Activated CD4-positive, alpha-beta memory T cell treated with anti-CD3 and anti-CD28 coated beads for 36 hours (primary cell): Measurements from ENCODE around the gene OR5D14. TPM values are rescaled to one million over a fixed set of nuclear protein-coding genes. Genes with fewer than 3 reads are reported as not detected.

Experiments used
- CTCF ChIA-PET: fragments of 350-600 bp; sonication (Branson Sonifier 250); formaldehyde crosslinking; loops from one replicate; lab custom pipeline; 2021; ENCODE audit warnings: antibody characterized with exemption, inconsistent platforms; lab: Charles Lee
- POLR2A ChIA-PET: fragments of 350-600 bp; sonication (Branson Sonifier 250); formaldehyde crosslinking; loops from one replicate; lab custom pipeline; 2021; ENCODE audit warnings: antibody characterized with exemption; lab: Charles Lee
- DNase-seq: peaks from one replicate; pipeline ENCODE4 v3.0.0-alpha.2; 2020
- H3K27ac Mint-ChIP-seq: one replicate; pipeline ENCODE4 v1.8.0; 2021; ENCODE audit warnings: mixed read lengths
- H3K27me3 Mint-ChIP-seq: one replicate; pipeline ENCODE4 v1.8.0; 2021; ENCODE audit warnings: mixed read lengths
- H3K36me3 Mint-ChIP-seq: one replicate; pipeline ENCODE4 v1.8.0; 2021; ENCODE audit warnings: mixed read lengths
- H3K4me1 Mint-ChIP-seq: one replicate; pipeline ENCODE4 v1.8.0; 2021; ENCODE audit warnings: low read depth, mixed read lengths
- H3K4me3 Mint-ChIP-seq: one replicate; pipeline ENCODE4 v1.8.0; 2021; ENCODE audit warnings: mild to moderate bottlenecking, mixed read lengths
- H3K9me3 Mint-ChIP-seq: one replicate; pipeline ENCODE4 v1.8.0; 2021; ENCODE audit warnings: mixed read lengths
- intact Hi-C: fragments of 100-400 bp; cut with micrococcal nuclease; formaldehyde crosslinking; loops from one replicate; pipeline ENCODE4 v1.15.1; 2023
- total RNA-seq, 2 experiments: library from RNA; stranded (reverse); gene quantifications; one replicate each; pipeline ENCODE4 v1.2.3, GENCODE V29; 2021

OR5D14 gene
- not detected for total RNA-seq

DNA sequence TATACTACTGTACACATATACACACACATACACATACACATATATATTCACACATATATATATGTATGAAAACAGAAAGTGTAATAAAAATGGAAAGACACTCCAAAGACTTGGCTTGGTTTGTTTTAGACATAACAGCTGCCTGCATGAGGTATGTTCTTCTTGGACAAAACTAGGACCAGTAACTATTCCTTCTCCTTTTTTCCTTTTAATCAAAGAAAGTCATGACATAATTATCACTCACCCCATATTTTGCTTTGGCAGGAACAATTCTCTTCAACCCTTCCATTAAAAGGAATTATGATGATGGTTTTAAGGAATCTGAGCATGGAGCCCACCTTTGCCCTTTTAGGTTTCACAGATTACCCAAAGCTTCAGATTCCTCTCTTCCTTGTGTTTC, at the start of gene OR5D14:
Gene OR5D14 (plus strand): TSS at position 301 of the 400 bp plus-strand sequence. CDS start 0 bp downstream, at position 301.
- no peaks in the 10 kb centered on the region for H3K27me3 Mint-ChIP-seq
- no peak for DNase-seq
- H3K4me3 Mint-ChIP-seq: no peak within 1 kb of the TSS
- H3K4me1 Mint-ChIP-seq: no peaks in the 10 kb centered on the region
- H3K27ac Mint-ChIP-seq: no peak within 1 kb of the TSS
- POLR2A ChIA-PET: no interaction called here
- CTCF ChIA-PET: no interaction called here
- peaks cover 32% of the 10 kb centered on the region for H3K9me3 Mint-ChIP-seq
- H3K36me3 Mint-ChIP-seq: no peaks in the 10 kb centered on the region
- intact Hi-C loops: loop anchor here (10.0 kb wide), 1 partner anchor 60 kb away; no protein-coding TSS in a partner anchor

DNA sequence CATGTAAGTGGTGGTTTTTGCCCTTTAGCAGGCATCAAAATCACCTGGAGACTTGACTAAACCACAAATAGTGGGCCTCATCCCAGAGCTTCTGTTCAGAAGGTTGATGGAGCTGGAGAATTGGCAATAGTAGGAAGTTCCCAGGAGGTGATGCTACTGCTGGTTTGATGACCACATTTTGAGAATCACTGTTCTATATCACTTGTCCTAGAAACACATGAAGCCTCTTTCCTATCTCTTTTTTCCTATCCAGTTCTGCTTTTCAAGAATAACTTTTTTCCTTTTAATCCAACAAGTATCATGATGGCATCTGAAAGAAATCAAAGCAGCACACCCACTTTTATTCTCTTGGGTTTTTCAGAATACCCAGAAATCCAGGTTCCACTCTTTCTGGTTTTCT, 22.2 kb upstream of the OR5D14 start, which contains the start of gene OR5D13:
Gene OR5D13 (plus strand): TSS at position 301 of the 400 bp plus-strand sequence. CDS start 0 bp downstream, at position 301.
- POLR2A ChIA-PET: no interaction called here
- Mint-ChIP-seq H3K36me3 (no peaks in the 10 kb centered on the region), H3K27ac (no peak within 1 kb of the TSS), H3K27me3 (no peaks in the 10 kb centered on the region), H3K4me1 (no peaks in the 10 kb centered on the region), H3K9me3 (peaks cover 10% of the 10 kb centered on the region), H3K4me3 (no peak within 1 kb of the TSS)
- intact Hi-C loops: no loop called here
- CTCF ChIA-PET: no interaction called here
- no peak for DNase-seq

DNA sequence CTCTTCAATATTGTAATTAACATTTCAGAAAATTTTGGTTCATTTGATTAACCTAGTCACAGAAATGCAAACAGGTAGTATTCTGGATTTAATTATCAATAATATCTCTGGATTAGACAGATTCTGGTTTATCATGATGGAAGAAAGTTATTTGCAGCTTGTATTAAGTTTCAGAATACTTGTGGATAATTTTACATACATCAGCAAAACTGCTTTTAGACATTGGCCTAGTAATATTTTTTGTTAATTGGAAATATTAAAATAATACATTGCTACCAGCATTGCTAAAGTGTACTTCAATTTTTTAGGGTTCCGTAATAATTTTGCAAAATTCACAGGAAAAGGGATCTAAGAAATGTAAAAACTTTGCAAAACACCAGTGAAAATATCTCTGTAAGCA, 3.8 kb upstream of the OR5D14 start:
- no peak overlapping the region for H3K4me3 Mint-ChIP-seq
- H3K4me1 Mint-ChIP-seq: no peaks in the 10 kb centered on the region
- POLR2A ChIA-PET: no interaction called here
- DNase-seq: no peak
- H3K36me3 Mint-ChIP-seq: no peaks in the 10 kb centered on the region
- H3K9me3 Mint-ChIP-seq: peaks cover 19% of the 10 kb centered on the region
- CTCF ChIA-PET: no interaction called here
- intact Hi-C loops: loop anchor here (10.0 kb wide), 1 partner anchor 63 kb away; no protein-coding TSS in a partner anchor
- no peaks in the 10 kb centered on the region for H3K27me3 Mint-ChIP-seq
- no peak overlapping the region for H3K27ac Mint-ChIP-seq

- no peaks in the 10 kb centered on the region for H3K36me3 Mint-ChIP-seq
- no peak overlapping the region for H3K4me3 Mint-ChIP-seq
- no peak for DNase-seq
- no peak overlapping the region for H3K27ac Mint-ChIP-seq
- H3K9me3 Mint-ChIP-seq: peaks cover 19% of the 10 kb centered on the region
- CTCF ChIA-PET: no interaction called here
- H3K4me1 Mint-ChIP-seq: no peaks in the 10 kb centered on the region
- no peaks in the 10 kb centered on the region for H3K27me3 Mint-ChIP-seq
- POLR2A ChIA-PET: no interaction called here
- intact Hi-C loops: loop anchor here (10.0 kb wide), 1 partner anchor 61 kb away; no protein-coding TSS in a partner anchor
Measured at GRCh38 chr11:55793321-55793720, 2.0 kb upstream of the OR5D14 start.

- H3K27ac Mint-ChIP-seq: no peak overlapping the region
- H3K36me3 Mint-ChIP-seq: no peaks in the 10 kb centered on the region
- no peaks in the 10 kb centered on the region for H3K27me3 Mint-ChIP-seq
- H3K4me3 Mint-ChIP-seq: no peak overlapping the region
- POLR2A ChIA-PET: no interaction called here
- H3K4me1 Mint-ChIP-seq: no peaks in the 10 kb centered on the region
- peaks cover 35% of the 10 kb centered on the region for H3K9me3 Mint-ChIP-seq
- intact Hi-C loops: no loop called here
- CTCF ChIA-PET: no interaction called here
- DNase-seq: no peak
Measured at GRCh38 chr11:55806248-55806647, 10.9 kb downstream of the OR5D14 start.

- Mint-ChIP-seq H3K4me1 (no peaks in the 10 kb centered on the region), H3K27me3 (no peaks in the 10 kb centered on the region), H3K9me3 (peaks cover 42% of the 10 kb centered on the region), H3K27ac (no peak within 1 kb of the TSS), H3K4me3 (no peak within 1 kb of the TSS), H3K36me3 (no peaks in the 10 kb centered on the region)
- intact Hi-C loops: no loop called here
- ChIA-PET POLR2A (no interaction called here), CTCF (no interaction called here)
- no peak for DNase-seq
Measured at GRCh38 chr11:55811067-55811466, 15.7 kb downstream of the OR5D14 start, which contains the start of gene OR5L1. Gene OR5L1 (plus strand): TSS chr11:55811367. CDS start chr11:55811467, 100 bp downstream.

- Mint-ChIP-seq H3K9me3 (peaks cover 30% of the 10 kb centered on the region), H3K36me3 (no peaks in the 10 kb centered on the region), H3K4me3 (no peak within 1 kb of the TSS), H3K4me1 (no peaks in the 10 kb centered on the region), H3K27ac (no peak within 1 kb of the TSS), H3K27me3 (no peaks in the 10 kb centered on the region)
- CTCF ChIA-PET: no interaction called here
- no peak for DNase-seq
- POLR2A ChIA-PET: no interaction called here
- intact Hi-C loops: no loop called here
Measured at GRCh38 chr11:55819330-55819729, 24.0 kb downstream of the OR5D14 start, which contains the start of gene OR5D18. Gene OR5D18 (plus strand): TSS chr11:55819630. CDS start chr11:55819630, 0 bp downstream.

DNA sequence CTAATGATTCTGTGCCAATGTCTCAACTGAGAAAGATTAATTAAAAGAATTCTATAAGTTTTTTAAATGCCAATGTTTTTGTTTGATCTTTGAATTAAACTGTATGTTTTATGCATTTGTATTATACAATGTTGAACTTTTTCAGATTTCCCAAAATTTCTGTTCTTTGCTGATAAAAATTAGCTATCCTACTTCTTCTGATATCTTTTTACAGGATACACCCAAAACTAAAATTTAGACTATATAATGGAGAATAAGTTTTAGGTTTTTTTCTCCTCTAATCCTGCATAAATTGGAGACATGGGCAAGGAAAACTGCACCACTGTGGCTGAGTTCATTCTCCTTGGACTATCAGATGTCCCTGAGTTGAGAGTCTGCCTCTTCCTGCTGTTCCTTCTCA, 31.6 kb downstream of the OR5D14 start, which contains the start of gene OR5L2:
Gene OR5L2 (plus strand): TSS at position 301 of the 400 bp plus-strand sequence. CDS start 0 bp downstream, at position 301.
- peaks cover 18% of the 10 kb centered on the region for H3K9me3 Mint-ChIP-seq
- no peak within 1 kb of the TSS for H3K4me3 Mint-ChIP-seq
- POLR2A ChIA-PET: no interaction called here
- CTCF ChIA-PET: no interaction called here
- intact Hi-C loops: no loop called here
- no peak within 1 kb of the TSS for H3K27ac Mint-ChIP-seq
- DNase-seq: no peak
- no peaks in the 10 kb centered on the region for H3K27me3 Mint-ChIP-seq
- H3K36me3 Mint-ChIP-seq: no peaks in the 10 kb centered on the region
- H3K4me1 Mint-ChIP-seq: no peaks in the 10 kb centered on the region

DNA sequence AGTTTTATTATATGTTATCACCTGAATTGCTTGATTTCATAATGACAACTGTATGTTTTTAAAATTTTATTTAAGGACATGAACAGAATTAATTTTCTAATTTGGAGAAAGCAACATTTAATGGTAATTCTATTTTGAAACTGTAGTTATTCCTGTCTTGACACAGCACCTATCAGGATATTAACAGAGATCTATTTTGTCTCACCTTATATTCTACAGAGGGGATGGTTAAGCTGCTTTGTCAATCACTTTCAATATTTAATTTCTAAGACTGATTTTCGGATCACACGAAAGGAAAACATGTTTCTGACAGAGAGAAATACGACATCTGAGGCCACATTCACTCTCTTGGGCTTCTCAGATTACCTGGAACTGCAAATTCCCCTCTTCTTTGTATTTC, 43.1 kb downstream of the OR5D14 start, which contains the start of gene OR5D16:
Gene OR5D16 (plus strand): TSS at position 301 of the 400 bp plus-strand sequence. CDS start 0 bp downstream, at position 301.
- Mint-ChIP-seq H3K27me3 (no peaks in the 10 kb centered on the region), H3K36me3 (no peaks in the 10 kb centered on the region), H3K4me1 (no peaks in the 10 kb centered on the region), H3K9me3 (peaks cover 20% of the 10 kb centered on the region), H3K27ac (no peak within 1 kb of the TSS), H3K4me3 (no peak within 1 kb of the TSS)
- CTCF ChIA-PET: no interaction called here
- DNase-seq: no peak
- POLR2A ChIA-PET: no interaction called here
- intact Hi-C loops: no loop called here

Other genes with a start within 250 kb of the OR5D14 start
- gene OR4C15, start 241.1 kb upstream of the OR5D14 start, total RNA-seq: not detected
- not detected for gene OR4C16, start 223.4 kb upstream of the OR5D14 start, total RNA-seq
- not detected for gene OR4C11, start 187.9 kb upstream of the OR5D14 start, total RNA-seq
- gene OR4P4, start 160.4 kb upstream of the OR5D14 start, total RNA-seq: not detected
- gene OR4S2, start 147.2 kb upstream of the OR5D14 start, total RNA-seq: not detected
- gene OR4C6, start 133.4 kb upstream of the OR5D14 start, total RNA-seq: not detected
- not detected for gene OR5D13, start 22.1 kb upstream of the OR5D14 start, total RNA-seq
- gene OR5L1, start 15.8 kb downstream of the OR5D14 start, total RNA-seq: not detected
- not detected for gene OR5D18, start 24.1 kb downstream of the OR5D14 start, total RNA-seq
- not detected for gene OR5L2, start 31.7 kb downstream of the OR5D14 start, total RNA-seq
- gene OR5D16, start 43.2 kb downstream of the OR5D14 start, total RNA-seq: not detected
- not detected for gene TRIM51, start 87.7 kb downstream of the OR5D14 start, total RNA-seq
- not detected for gene OR5W2, start 119.0 kb downstream of the OR5D14 start, total RNA-seq
- gene OR5I1, start 140.8 kb downstream of the OR5D14 start, total RNA-seq: not detected
- gene OR10AG1, start 174.4 kb downstream of the OR5D14 start, total RNA-seq: not detected
- gene OR5F1, start 199.1 kb downstream of the OR5D14 start, total RNA-seq: not detected
- not detected for gene OR5AS1, start 232.1 kb downstream of the OR5D14 start, total RNA-seq